Keratinocyte (primary cell): ENCODE measurements around the gene ADCY10.

Experiments used
- CTCF ChIP-seq, 3 experiments: IDR thresholded peaks in 1 of 3; conservative IDR thresholded peaks in 1 of 3; optimal IDR thresholded peaks in 1 of 3; 2 replicates in 2 of 3; 3 replicates in 1 of 3; pipeline versions ENCODE3 to v1.5.1; 2011; ENCODE audit warnings: low read length in 3 of 3, mild to moderate bottlenecking in 3 of 3, moderate library complexity in 2 of 3, control low read depth in 1 of 3, inconsistent platforms in 1 of 3; ENCODE audit not compliant: insufficient read depth in 2 of 3; ENCODE audit errors: extremely low read depth in 1 of 3
- EZH2 ChIP-seq: IDR thresholded peaks from one replicate; pipeline ENCODE4 v1.6.1; 2012; ENCODE audit warnings: inconsistent platforms, mild to moderate bottlenecking, low read length, moderate library complexity

GRCh38 chr1:167924102-167924501 is 10.2 kb upstream of the ADCY10 start:
- no peak for TF ChIP-seq CTCF (optimal IDR thresholded peaks at IDR 0.05 in 1 of 3, IDR thresholded peaks at IDR 0.05 in 1 of 3, conservative IDR thresholded peaks at IDR 0.05 in 1 of 3; ENCODE audit: extremely low read depth in 1 of 3, insufficient read depth in 2 of 3, low read length in 3 of 3)
- no peak for TF ChIP-seq EZH2
